ENCODE results near the gene HSDL1. TPM values are rescaled to one million over a fixed set of nuclear protein-coding genes. Genes with fewer than 3 reads are reported as not detected.

Gene HSDL1
- total and polyA plus RNA-seq, 8 donors, result 26.0 to 45.9 (median 41.3) TPM

DNA sequence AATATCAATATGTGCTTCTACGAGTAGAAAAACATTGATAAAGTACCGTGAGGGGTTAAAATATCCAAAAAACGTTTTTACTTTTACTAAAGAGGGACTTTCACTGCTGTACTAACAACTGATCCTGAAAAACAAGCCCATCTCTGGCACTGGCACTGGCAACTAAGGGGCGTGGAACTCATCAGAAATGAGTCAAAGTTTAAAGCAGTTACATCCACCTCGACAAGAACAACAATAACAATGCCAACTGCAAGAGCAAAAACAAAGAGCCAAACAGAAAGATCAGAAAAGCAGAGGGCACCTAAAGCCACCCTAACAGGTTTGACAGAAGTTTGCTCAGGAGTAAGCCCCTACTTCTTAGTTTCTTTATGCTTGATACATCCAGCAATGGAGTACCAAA, 41.3 kb downstream of the HSDL1 start:
- Histone ChIP-seq H3K4me1 (peaks cover 0 to 40% of the 10 kb centered on the region in 2 donors), H3K36me3 (peaks cover 0 to 40% of the 10 kb centered on the region in 2 donors), H3K27me3 (no peaks in the 10 kb centered on the region), H3K4me3 (no peak overlapping the region), H3K27ac (peak overlapping the region in 1 of 2 donors; percentile 53), H3K9me3 (no peaks in the 10 kb centered on the region)
- TF ChIP-seq, protein P1, sequence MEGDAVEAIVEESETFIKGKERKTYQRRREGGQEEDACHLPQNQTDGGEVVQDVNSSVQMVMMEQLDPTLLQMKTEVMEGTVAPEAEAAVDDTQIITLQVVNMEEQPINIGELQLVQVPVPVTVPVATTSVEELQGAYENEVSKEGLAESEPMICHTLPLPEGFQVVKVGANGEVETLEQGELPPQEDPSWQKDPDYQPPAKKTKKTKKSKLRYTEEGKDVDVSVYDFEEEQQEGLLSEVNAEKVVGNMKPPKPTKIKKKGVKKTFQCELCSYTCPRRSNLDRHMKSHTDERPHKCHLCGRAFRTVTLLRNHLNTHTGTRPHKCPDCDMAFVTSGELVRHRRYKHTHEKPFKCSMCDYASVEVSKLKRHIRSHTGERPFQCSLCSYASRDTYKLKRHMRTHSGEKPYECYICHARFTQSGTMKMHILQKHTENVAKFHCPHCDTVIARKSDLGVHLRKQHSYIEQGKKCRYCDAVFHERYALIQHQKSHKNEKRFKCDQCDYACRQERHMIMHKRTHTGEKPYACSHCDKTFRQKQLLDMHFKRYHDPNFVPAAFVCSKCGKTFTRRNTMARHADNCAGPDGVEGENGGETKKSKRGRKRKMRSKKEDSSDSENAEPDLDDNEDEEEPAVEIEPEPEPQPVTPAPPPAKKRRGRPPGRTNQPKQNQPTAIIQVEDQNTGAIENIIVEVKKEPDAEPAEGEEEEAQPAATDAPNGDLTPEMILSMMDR (IDR thresholded peaks at IDR 0.05), result no peak
- DNase-seq (no peak), ATAC-seq (peak; percentile 29)
- intact Hi-C loops (cut with DNase I), result no loop called here

GRCh38 chr16:84098939-84099338, 46.0 kb downstream of the HSDL1 start:
- Histone ChIP-seq H3K27ac (peak overlapping the region; percentile 33 to 77), H3K4me3 (no peak overlapping the region), H3K27me3 (no peaks in the 10 kb centered on the region), H3K4me1 (peaks cover 0 to 52% of the 10 kb centered on the region in 2 donors), H3K9me3 (no peaks in the 10 kb centered on the region), H3K36me3 (peaks cover 0 to 66% of the 10 kb centered on the region in 2 donors)
- TF ChIP-seq, protein P1 (IDR thresholded peaks at IDR 0.05), result no peak
- no peak for DNase-seq
- intact Hi-C loops (cut with DNase I), result loop anchor here in 1 of 2 donors (10.0 kb wide), 1 partner anchor 86 kb away; the partner anchor contains the start of gene TAF1C
- ATAC-seq, result peak; percentile 20

GRCh38 chr16:84096447-84097005, 48.5 kb downstream of the HSDL1 start:
- intact Hi-C loops (cut with DNase I), result loop anchor here in 1 of 2 donors (10.0 kb wide), 1 partner anchor 88 kb away; the partner anchor contains the start of gene TAF1C

DNA sequence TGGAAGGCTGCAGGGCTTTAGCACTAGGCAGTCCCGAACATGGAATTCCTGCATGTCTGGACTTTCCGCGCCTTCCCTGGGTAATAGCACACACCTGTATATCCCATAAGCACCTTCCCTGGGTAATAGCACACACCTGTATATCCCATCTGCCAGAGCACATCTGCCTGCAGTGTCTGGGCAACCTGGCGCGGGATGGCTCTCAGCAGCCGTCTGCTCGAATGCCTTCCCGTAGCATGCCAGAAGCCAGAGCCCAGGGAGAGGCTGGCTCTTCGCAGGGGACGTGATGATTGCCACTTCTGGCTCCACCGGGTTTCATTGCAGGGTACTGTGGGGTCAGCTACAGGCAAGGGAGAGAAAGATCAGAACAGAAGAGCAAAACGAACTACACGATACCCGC, 49.5 kb downstream of the HSDL1 start:
- H3K36me3 ChIP-seq, result peaks cover 0 to 86% of the 10 kb centered on the region in 2 donors
- DNase-seq, result no peak
- no peak for ATAC-seq
- H3K4me1 ChIP-seq, result peaks cover 0 to 37% of the 10 kb centered on the region in 2 donors
- H3K9me3 ChIP-seq, result no peaks in the 10 kb centered on the region
- TF ChIP-seq, protein P1 (IDR thresholded peaks at IDR 0.05), result no peak
- no peaks in the 10 kb centered on the region for H3K27me3 ChIP-seq
- H3K27ac ChIP-seq, result peak overlapping the region in 1 of 2 donors; percentile 67
- intact Hi-C loops (cut with DNase I), result loop anchor here in 1 of 2 donors (10.0 kb wide), 1 partner anchor 89 kb away; the partner anchor contains the start of gene TAF1C
- no peak overlapping the region for H3K4me3 ChIP-seq

More at GRCh38 chr16:84096447-84097005, 48.5 kb downstream of the HSDL1 start:
- TF ChIP-seq, protein P1 (IDR thresholded peaks at IDR 0.05), result no peak
- Histone ChIP-seq H3K27ac (peak overlapping the region in 1 of 2 donors; percentile 67), H3K36me3 (peaks cover 0 to 85% of the 10 kb centered on the region in 2 donors), H3K4me3 (no peak overlapping the region), H3K27me3 (no peaks in the 10 kb centered on the region), H3K4me1 (peaks cover 0 to 43% of the 10 kb centered on the region in 2 donors), H3K9me3 (no peaks in the 10 kb centered on the region)
- peak in 3 of 4 donors; percentile 15 to 64 (median 53) for DNase-seq
- peak; percentile 91 for ATAC-seq

DNA sequence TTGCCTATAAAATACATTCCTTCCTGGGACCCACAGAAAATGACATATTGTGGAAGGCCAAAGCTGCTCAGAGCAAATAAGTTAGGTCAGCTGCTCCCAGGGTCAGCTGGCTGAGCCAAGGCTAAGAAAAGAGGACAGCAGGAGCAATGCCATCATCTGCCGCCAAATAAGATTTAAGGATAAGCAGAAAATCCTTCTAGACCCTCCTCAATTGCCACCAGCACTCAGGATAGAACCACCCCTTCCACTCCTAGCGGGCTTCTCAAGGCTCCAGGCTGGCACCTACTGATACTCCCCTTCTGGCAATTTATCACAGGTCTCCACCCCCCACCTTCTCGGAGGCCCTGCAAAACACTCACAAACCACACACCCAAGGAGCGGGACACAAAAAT, 51.1 kb downstream of the HSDL1 start:
- no peak for DNase-seq
- TF ChIP-seq, protein P1 (IDR thresholded peaks at IDR 0.05), result no peak
- H3K36me3 ChIP-seq, result peaks cover 0 to 93% of the 10 kb centered on the region in 2 donors
- intact Hi-C loops (cut with DNase I), result loop anchor here in 1 of 2 donors (10.0 kb wide), 1 partner anchor 91 kb away; the partner anchor contains the start of gene TAF1C
- no peak overlapping the region for H3K27ac ChIP-seq
- peaks cover 0 to 27% of the 10 kb centered on the region in 2 donors for H3K4me1 ChIP-seq
- no peak overlapping the region for H3K4me3 ChIP-seq
- H3K27me3 ChIP-seq, result no peaks in the 10 kb centered on the region
- H3K9me3 ChIP-seq, result no peaks in the 10 kb centered on the region
- no peak for ATAC-seq

Data from left lung (tissue), 10 donors.